HuH-7.5 (cell line): ENCODE measurements around the gene DAGLA.

Experiments used
- DNase-seq: peaks from one replicate; pipeline ENCODE4 v3.0.0; 2011; ENCODE audit warnings: low spot score

Gene DAGLA

DNA sequence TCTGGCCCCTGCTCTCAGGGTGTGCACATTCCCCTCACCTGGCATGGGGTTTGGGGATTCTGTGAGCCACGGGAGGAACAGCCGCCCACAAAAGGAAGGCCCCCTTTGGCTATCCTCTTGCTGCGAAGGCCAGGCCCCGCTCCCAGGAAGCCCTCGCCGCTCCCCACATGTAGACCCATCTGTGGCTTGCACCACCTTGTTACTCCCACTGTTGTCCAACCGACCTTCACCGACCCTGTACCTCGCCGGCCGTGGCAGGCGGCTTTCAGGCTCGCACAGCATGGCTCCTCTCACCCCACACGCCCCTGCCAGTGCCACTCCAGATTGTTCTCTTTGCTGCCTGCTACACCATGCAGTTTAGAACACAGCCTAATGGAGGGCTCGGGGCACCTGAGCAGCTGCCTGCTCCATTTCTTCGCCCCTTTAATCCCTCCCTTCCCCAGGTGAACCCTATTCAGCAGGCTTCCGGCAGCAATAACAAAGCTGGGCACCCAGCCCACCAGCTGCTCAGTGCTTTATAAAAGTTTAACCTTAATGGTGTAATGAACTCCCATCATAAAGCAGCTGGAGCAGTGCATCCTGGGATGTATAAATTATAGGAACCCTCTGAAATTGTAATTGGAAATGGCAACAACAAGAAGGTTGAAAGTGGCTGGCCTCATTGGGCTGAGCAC, 10.7 kb downstream of the DAGLA start:
- no peak for DNase-seq

DNA sequence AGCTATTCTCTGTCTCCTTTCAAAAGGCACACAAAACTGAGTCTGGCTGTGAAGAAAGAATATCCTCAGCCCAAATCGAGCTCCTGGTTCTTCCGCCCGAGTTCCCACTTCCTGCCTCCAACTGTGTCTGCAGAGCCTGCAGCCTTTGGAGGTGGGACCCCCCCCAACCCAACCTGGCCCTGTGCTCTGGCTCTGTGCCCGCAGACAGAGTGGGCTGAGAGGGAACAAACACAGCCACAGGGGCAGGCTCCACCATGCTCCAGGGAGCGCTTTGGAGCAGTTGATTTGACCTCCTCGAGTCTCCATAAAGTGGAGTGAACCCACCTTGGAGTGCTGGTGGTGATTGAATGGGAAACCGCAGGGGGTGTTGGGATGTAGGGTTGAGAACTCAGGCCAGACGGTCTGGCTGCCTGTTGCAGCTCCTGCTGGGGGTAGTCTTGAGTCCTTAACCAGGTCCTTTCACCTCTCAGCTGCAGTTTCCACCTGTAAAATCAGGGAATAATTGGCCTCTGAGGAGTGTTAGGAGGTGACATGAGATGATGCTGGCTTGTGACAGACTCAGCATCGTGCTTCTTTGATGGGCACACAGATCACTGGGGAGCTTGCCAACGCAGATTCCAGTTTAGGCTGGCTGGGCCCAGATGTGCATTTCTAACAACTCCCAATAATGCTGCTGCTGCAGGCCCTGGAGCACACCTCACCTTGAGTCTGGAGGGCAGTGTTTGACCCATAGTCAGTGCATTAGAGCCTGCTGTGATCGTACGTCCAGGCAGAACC, 11.4 kb downstream of the DAGLA start:
- DNase-seq: no peak

DNA sequence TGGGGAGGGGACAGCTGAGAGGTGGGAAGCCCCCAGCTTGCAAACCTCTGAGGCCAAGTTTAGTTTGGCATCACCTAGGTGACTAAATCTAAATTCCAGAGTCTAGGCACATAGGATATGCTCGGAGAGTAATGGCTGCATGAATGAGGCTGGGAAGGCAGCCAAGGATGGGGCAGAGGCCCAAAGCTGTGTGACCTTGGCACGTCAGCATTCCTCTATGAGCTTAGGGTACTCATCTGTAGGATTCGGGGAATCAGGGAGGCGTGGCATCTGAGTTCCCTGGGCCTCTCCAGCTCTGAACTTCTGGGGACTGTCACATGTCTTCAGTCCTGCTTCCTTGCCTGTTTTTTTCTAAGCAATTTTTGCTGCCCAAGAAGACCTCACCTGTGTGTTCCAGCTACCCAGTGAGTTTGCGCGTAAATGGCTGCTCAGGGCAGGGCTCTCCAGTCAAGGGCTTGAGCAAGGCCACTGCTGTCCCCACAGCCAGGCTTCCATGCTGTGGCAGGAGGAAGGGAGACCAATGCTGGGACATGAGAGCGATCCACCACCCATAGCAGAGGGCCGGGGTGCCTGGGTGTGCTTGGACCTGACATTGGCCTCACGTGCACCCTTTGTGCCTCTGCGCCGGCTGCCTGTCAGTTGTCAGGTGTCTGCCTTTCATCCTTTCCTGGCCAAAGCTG, 13.9 kb downstream of the DAGLA start:
- DNase-seq: no peak

DNA sequence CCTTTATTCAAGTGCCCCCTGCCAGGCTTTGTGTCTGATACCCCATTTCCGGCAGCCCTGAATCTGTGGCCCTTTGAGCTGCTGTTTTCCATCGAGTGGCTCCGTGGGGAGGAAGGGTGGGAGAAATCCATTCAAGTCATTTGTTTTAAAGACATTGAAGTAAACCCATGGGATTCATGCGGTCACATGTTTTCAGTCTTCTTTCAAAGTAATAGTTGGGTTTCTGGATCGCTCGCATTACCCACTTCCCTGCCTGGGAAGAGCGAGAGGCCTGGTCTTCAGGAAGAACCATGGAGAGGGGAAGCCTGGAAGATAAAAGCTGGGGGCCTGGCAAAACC, 14.4 kb downstream of the DAGLA start:
- DNase-seq: no peak

DNA sequence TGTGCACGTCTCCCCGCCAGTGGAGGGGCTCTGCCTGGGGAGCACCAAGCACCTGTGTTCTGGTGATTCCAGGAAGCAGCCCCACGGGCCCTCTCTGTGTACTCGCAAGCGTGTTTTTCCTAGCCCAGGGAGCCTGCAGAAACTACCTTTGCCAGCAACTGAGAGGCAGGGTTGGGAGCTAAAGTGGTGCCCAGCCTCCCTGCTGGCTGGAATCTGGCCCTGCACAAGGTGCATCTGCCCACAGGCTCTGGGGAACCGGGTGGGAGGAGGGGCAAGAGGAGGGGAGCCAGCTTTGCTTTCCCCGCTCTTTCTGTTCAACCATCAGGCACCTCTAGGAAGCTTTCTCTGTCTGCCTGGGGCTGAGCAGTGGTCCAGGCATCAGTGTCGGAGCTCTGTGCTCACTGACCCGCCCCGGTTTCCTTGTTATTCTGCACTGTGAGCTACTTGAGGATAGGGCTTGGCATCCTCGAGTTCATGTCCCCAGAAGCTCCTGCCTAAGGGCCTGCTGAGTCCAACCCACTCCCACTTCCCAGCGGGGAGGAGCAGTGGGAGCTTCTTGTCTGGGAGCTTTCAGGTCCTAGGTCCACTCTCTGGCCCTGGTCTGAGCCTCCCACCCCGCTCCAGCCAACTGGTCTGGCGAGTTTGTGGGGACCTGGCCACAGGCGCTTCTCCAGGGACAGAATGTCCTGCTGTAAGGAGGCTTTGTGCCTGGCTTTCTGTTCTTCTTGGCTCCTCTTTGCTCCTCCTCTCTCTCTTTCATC, 14.9 kb downstream of the DAGLA start:
- no peak for DNase-seq

DNA sequence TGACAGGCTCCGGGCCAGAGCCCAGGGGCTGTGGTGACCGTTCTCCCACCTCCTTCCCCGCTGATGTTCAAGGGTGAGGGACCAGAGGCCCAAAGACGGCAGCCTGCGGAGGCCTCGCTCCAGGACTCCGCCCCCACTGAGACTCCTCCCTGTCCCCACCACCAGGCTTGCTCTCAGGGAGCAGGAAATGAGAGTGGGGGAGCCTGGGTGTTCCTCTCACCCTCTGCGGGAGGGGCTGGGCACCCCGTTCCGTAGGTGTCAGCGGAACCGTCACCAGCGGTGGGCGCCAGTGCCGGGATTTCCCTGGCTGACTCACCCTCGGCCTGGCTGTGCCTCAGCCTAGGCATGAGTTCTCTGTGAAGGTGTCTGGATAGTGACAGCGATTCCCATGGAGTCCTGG, 15.7 kb downstream of the DAGLA start:
- DNase-seq: no peak

DNA sequence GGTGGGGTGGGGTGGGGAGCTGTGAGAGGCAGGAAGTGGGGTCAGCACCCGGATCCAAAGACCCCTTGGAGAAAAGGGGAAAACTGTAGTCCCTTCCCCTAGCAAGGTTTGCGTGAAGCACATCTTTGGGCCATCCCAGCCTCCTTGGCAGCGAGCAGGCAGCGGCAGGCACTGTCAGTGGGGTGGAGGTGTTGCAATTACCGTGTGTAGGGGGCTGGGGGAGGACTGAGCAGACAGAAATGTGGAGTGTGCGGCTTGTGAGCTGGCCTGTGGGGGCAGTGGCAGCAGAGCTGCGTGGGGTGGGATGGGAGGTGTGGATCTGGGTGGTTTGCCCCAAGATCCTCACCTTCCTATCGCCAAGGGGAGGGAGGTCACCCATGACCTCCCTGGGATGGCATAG, 16.4 kb downstream of the DAGLA start:
- DNase-seq: no peak

DNA sequence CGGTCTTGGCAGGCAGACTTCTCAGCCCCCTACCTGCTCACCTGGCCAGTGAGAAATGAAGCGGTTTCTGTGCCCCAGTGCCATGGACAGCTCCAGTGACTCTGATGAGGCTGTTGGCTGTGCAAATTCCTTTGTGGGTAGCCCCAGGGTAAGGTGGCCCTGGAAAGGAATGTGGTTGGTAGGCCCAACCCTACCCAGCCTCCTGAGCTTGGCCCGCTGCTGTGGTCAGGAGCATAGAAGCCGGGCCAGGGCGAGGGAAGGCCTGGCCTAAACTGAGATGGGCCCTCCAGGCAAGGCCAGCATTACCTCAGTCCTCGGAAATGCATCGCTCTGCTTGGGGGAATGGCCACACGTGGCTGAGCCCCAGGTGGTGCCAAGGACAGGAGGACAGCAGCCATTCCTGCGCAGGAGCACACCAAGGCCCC, 16.9 kb downstream of the DAGLA start:
- DNase-seq: no peak

DNA sequence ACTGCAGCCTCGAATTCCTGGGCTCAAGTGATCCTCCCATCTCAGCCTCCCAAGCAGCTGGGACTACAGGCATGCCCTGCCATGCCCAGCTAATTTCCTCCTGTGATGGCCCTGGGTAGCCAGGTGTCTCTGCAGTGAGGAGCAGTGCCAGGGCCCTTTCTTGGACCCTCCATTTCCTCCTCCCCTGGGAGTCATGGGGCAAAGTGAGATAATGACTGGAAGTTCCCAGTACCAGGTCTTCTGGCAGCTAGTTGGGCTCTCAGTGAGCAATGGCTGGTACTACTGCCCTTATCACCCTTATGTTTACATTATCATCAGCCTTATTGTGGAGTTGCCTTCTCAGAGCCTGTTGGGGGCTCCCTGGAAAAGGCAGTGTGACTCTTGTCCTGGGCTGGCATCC, 17.6 kb downstream of the DAGLA start:
- no peak for DNase-seq

DNA sequence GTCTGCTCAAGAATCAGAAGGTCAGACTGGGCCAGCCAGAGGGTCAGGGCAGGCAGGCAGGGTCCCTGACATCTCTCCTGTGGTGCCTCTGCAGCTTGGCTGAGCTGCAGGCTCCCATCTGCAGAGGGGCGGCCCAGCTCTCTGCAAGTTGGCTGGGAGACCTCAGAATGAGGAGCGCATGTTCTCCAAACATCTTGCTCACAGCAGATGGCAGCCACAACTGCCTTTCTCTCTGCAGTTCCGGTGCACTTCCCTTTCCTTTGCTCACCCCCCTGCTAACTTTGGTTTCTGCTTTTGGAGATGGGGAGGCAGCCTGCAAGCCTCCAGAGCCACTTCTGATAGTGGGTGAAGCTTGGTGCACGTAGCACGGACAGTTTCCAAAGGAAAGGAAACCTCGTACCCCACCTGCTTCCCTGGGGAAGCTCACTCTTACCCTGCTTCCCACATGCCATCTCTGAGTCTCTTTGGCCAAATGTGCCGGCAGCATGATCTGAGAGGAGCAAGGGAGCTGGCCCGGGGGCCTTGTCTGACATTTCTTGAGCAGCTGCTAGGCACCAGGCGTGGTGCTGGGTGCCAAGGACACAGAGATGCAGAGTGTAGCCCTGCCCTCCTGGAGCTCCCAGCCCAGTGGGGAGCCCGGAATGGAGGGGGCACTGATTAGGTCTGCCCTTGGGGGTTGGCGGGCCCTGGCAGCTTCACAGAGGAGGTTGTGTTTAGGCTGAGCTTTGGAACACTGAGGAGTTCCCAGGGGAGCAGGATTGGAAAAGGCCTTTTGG, 18.2 kb downstream of the DAGLA start:
- DNase-seq: no peak

DNA sequence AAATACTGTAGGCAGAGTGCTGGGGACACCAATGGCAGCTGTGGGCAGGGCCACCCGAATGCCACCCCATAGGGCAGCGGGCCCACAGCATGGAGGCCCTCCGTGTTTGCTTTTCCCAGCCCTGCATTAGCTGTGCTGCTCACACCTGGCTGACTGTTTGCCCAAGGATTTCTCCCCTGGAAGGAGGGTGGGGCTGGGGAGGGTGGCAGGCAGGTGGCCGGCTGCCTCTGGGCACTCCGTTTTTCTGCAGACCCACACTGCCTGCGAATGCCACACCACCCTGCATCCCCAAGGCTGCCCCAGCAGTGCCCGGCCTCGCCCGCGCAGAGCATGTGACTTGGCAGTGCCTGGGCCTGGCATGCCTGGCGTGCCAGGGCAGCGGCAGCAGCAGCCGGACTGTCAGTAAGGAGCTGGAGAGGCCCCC, 19.6 kb downstream of the DAGLA start:
- no peak for DNase-seq

DNA sequence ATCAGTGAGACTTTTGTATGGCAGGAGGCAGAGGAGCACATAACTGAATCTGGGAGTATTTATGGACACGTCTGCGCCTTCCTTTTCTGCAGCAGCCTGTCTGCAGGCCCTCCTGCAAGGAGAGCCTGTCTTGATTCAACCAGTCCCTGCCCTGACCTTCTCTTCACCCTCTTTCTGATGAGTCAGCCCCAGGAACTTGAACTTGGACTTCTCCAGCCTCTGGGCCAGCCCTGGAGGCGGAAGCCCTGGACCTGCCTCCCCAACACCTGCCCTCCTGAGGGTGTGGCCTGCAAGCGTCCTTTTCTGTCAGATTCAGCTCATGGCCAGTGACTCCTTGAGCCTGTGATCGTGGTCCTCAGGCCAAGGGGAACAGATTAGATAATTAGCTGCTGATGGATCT, 20.0 kb downstream of the DAGLA start:
- DNase-seq: no peak

DNA sequence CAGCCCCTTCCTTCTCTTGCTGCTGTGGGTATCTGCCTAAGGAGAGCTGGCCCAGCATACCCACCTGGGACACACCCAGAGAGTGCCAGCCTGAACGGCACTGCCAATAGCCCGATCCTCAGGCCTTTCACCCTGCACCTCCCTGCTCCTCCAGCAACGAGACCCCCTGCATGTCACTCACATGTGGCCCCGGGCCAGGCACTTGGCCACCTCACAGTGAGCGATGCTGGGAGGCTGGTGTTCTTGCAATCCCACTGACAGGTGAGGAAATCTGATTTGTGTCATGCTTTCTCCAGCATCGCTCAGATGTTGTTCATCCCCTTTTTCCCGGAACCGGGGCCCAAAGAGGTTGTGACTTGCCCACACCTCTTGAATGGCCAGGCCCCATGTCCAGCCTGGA, 20.5 kb downstream of the DAGLA start:
- no peak for DNase-seq

DNA sequence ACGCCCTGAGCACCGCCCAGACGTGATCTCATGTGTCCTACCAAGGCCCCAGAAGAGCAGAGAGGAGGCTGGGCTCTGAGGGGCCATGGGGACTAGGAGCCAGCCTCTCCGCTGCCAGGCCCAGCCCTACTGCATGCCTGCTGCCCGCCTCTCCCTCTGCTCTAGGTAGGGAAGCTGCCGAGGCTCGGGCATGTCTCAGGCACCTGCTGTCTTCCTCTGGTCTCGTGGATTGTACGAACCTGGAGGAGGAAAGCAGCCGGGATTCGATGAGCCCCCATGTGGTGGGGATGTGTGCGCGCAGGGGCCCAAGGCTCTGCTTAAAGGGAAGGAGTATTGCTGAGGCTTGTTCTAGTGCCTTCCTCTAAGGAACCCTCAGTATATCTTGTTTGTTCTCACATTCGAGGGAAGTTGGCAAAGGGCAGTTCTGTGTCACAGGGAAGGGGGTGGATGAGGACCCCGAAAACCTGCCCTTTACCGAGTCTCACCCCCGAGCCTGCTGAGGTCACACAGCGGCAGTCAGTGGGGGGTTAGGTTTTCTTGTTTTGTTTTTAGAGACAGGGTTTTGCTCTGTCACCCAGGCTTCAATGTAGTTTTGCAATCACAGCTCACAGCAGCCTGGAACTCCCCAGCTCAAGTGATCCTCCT, 21.2 kb downstream of the DAGLA start:
- no peak for DNase-seq

DNA sequence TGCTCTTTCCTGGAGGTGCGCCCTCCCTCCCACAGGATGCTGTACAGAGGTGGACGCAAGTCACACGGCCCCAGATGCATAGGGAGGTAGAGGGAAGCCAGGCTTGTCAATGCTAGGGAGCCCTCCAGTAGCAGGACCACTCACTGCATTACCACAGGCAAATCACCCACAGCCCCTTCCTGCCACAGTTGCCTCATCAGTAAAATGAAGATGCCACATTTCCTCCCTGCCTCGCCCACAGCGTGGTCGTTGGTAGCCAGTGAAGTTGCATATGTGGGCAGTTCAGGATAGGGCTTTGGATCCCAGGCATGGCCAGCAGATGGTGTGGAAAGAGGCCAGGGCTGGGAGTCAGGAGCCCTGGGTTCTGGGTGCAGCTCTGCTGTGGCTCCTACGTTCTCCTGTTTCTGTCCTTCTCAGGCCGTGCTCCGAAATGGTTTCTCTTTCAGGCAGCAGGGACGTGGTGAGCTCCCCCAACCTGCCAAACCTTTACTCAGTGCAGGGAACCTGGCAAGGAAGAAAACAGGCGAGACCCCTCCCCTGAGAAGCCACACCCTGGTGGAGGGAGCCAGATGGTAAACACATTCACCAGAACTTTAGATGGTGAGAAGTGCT, 22.6 kb downstream of the DAGLA start:
- no peak for DNase-seq

DNA sequence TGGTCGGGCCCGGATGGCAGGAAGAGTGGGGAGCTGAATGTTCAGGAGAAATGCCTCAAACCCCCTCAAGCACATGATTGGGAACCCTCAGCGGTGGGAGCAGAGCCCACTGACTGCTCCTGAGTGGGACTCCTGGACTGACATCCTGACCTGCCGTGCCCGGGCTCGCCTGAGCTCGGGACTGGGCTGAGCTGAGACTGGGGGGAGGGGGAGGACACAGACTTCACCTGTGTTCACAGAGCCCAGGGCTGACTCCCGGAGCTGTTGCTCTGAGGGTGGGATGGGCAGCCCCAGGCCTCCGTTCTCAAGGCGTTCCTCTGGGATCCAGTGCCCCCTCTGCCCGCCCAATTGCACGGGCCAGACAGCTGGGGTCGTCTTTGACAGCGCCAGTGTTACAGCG, 24.6 kb downstream of the DAGLA start:
- DNase-seq: no peak

DNA sequence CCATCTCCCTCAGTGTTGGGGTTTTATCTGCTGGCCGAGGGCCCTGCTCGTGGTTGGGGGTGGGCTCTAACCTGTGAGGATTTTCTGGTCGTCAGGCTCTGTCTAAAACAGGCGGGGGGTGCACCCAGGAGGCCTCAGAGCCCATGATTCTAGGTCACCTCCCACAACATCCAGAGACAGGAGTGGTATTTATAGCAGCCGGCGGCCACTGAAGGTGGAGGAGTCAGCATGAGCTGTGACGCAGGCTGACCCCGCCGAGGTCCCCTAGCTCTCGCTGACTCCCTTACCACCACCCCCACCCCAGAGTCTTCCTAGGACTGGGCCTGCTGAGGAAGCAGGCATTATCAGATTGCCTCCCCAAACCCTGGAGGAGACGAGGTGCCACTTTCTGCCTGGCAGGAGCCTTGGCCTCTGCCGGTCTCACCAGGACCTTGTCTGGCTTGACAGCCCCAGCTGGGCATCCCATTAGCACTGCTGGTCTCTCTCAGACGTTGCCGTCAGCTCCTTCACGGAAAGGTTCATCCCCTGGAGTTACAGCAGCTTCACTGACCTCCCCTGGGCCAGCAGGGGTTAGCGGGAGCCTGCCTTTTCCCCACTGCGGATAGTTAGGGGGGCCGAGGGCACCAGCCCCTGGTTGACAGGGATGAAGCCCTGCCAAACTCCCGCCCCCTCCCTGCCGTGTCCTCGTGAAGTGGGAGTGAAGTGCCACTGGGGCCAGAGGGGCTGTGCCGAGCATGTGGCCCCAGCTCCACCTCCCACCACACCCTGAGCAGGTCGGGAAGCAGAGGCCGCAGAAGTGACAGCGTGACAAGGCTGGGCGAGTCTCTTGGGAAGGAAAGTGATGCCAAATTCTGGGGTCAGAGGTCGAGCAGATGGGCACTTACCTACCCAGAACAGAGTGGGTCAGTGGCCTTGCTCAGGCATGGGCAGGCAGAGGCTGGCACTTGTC, 26.5 kb downstream of the DAGLA start:
- DNase-seq: no peak

DNA sequence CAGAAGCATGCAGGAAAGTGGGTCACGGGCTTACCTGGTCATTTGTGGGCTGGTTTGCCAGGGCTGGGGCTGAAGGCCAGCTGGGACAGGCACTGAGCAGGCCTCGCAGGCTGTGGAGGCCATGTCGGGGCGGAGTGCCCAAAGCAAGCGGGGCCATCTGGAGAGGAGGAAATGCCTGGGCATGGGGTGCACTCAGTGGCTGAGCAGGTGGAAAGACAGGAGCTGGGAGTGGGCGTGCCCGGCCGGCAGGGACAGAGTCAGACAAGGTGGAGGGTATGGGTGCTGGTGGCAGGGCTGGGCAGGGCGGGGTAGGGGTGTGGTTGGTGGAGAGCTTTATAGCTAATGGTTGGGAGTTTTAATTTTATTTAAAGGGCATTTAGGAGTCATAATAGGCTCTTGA, 27.4 kb downstream of the DAGLA start:
- DNase-seq: no peak

DNA sequence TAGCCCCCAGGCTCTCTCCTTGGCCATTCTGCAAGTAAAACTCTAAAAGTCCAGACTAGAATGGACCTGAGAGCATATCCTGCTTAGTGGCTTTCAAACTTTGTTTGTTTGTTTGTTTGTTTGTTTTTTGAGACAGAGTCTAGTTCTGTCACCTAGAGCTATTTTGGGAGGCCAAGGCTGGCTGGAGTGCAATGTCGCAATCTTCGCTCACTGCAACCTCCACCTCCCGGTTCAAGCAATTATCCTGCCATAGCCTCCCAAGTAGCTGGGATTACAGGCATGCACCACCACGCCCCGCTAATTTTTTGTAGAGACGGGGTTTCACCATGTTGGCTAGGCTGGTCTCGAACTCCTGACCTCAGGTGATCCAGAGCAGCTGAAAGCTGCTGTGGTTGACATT, 28.9 kb downstream of the DAGLA start:
- DNase-seq: no peak

DNA sequence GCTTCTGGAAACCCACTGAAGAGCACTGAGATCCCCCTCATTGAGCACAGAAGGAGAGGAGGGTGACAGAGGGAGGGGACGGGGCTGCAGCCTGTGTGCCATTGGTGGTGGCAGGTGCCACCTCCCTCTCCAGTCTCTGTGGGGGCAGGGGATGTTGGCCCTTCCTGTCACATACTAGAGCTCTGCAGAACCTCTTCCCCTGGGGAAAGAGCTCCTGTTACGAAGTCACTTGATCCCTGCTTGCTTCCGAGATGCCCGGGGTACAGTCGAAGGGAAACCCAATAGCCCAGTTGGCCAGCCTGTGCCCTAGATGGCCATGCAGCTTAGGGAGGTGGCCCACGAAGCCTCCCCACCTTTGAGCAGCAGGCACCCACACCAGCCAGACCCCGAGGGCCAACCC, 29.4 kb downstream of the DAGLA start:
- no peak for DNase-seq
